ENCODE results near the gene TPM4. TPM values are rescaled to one million over a fixed set of nuclear protein-coding genes. Genes with fewer than 3 reads are reported as not detected.

TPM4 gene
- total RNA-seq, 2 experiments from 2014 or later: 182 to 185 TPM

- no peak for ATAC-seq (ENCODE audit: poor library complexity)
- intact Hi-C loops (cut with DNase I, micrococcal nuclease): no loop called here
- peaks cover 46% of the 10 kb centered on the region for H3K36me3 Mint-ChIP-seq (ENCODE audit: low read depth)
- CTCF ChIA-PET: no interaction called here
- peak overlapping the region; percentile 47 for H3K27ac Mint-ChIP-seq
- no peak for DNase-seq
- Histone ChIP-seq H3K27me3 (ENCODE audit: control insufficient read depth in 1 of 2, insufficient read depth in 2 of 2, low read length in 2 of 2) (no peaks in the 10 kb centered on the region), H3K27ac (ENCODE audit: low read depth in 1 of 2, low read length in 2 of 2) (no peak overlapping the region), H3K4me1 (ENCODE audit: insufficient read depth, low read length) (peaks cover 7% of the 10 kb centered on the region), H3K4me3 (ENCODE audit: low read length) (no peak overlapping the region), H3K9me3 (ENCODE audit: control insufficient read depth in 1 of 2, insufficient read depth in 1 of 2, low read length in 2 of 2) (no peaks in the 10 kb centered on the region), H3K36me3 (ENCODE audit: insufficient read depth, low read length) (peaks cover 34% of the 10 kb centered on the region)
- POLR2A ChIA-PET: no interaction called here
- H3K27me3 Mint-ChIP-seq: no peaks in the 10 kb centered on the region
- H3K4me1 Mint-ChIP-seq (ENCODE audit: low read depth): no peaks in the 10 kb centered on the region
- H3K9me3 Mint-ChIP-seq: no peaks in the 10 kb centered on the region
- no peak overlapping the region for H3K4me3 Mint-ChIP-seq
- TF ChIP-seq CTCF (IDR thresholded peaks at IDR 0.05): no peak
Measured at GRCh38 chr19:16135430-16136127, 59.3 kb downstream of the TPM4 start.

GRCh38 chr19:16136185-16136999, 60.1 kb downstream of the TPM4 start:
- ChIA-PET POLR2A (no interaction called here), CTCF (no interaction called here)
- H3K27me3 ChIP-seq (ENCODE audit: control insufficient read depth in 1 of 2, insufficient read depth in 2 of 2, low read length in 2 of 2): no peaks in the 10 kb centered on the region
- no peak overlapping the region for H3K4me3 ChIP-seq (ENCODE audit: low read length)
- no peak for ATAC-seq (ENCODE audit: poor library complexity)
- peaks cover 28% of the 10 kb centered on the region for H3K36me3 ChIP-seq (ENCODE audit: insufficient read depth, low read length)
- peaks cover 38% of the 10 kb centered on the region for H3K36me3 Mint-ChIP-seq (ENCODE audit: low read depth)
- H3K9me3 ChIP-seq (ENCODE audit: control insufficient read depth in 1 of 2, insufficient read depth in 1 of 2, low read length in 2 of 2): no peaks in the 10 kb centered on the region
- no peaks in the 10 kb centered on the region for H3K4me1 Mint-ChIP-seq (ENCODE audit: low read depth)
- no peak overlapping the region for H3K4me3 Mint-ChIP-seq
- TF ChIP-seq CTCF (IDR thresholded peaks at IDR 0.05): no peak
- H3K27ac Mint-ChIP-seq: peak overlapping the region; percentile 47
- intact Hi-C loops (cut with DNase I, micrococcal nuclease): no loop called here
- H3K4me1 ChIP-seq (ENCODE audit: insufficient read depth, low read length): peaks cover 7% of the 10 kb centered on the region
- DNase-seq: peak in 1 of 14 experiments; percentile 32
- no peaks in the 10 kb centered on the region for H3K27me3 Mint-ChIP-seq
- H3K9me3 Mint-ChIP-seq: no peaks in the 10 kb centered on the region
- no peak overlapping the region for H3K27ac ChIP-seq (ENCODE audit: low read depth in 1 of 2, low read length in 2 of 2)

- no peak overlapping the region for H3K4me3 Mint-ChIP-seq
- peaks cover 15% of the 10 kb centered on the region for H3K36me3 Mint-ChIP-seq (ENCODE audit: low read depth)
- intact Hi-C loops (cut with DNase I, micrococcal nuclease): no loop called here
- H3K27me3 Mint-ChIP-seq: no peaks in the 10 kb centered on the region
- no peaks in the 10 kb centered on the region for H3K27me3 ChIP-seq (ENCODE audit: control insufficient read depth in 1 of 2, insufficient read depth in 2 of 2, low read length in 2 of 2)
- H3K9me3 ChIP-seq (ENCODE audit: control insufficient read depth in 1 of 2, insufficient read depth in 1 of 2, low read length in 2 of 2): no peaks in the 10 kb centered on the region
- ChIA-PET POLR2A (interaction anchor here (1.2 kb wide), 1 partner anchor 303 kb away, joined by 3 read pairs; no protein-coding TSS in a partner anchor), CTCF (no interaction called here)
- no peak for TF ChIP-seq CTCF (IDR thresholded peaks at IDR 0.05)
- H3K4me3 ChIP-seq (ENCODE audit: low read length): no peak overlapping the region
- H3K36me3 ChIP-seq (ENCODE audit: insufficient read depth, low read length): no peaks in the 10 kb centered on the region
- peak overlapping the region; percentile 27 for H3K27ac Mint-ChIP-seq
- no peak for ATAC-seq (ENCODE audit: poor library complexity)
- peaks cover 17% of the 10 kb centered on the region for H3K4me1 Mint-ChIP-seq (ENCODE audit: low read depth)
- peaks cover 33% of the 10 kb centered on the region for H3K4me1 ChIP-seq (ENCODE audit: insufficient read depth, low read length)
- H3K27ac ChIP-seq (ENCODE audit: low read depth in 1 of 2, low read length in 2 of 2): no peak overlapping the region
- DNase-seq: peak in 1 of 14 experiments; percentile 25
- no peaks in the 10 kb centered on the region for H3K9me3 Mint-ChIP-seq
Measured at GRCh38 chr19:16139752-16140151, 63.5 kb downstream of the TPM4 start.

Data from CD4-positive, alpha-beta T cell (primary cell).